ENCODE measurements around the gene PDE7B.

PDE7B gene

DNA sequence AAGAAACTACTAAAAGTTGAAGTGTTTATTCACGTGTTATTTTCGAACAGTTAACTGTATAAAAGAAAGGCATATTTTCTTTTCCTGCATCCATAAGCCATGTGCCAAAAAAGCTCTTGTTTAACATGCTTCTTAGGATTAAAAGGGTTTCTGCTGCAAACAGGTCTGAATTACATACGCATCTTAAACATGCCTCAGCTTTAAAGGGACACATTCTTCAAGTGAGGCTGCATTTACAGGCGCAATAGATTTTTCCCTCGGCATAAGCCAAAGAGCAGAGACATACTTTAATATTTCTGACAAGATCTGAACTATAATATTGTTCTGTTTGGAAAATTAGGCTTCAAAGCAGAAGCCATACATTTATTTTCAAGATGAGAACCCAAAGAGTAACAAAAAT is 39.4 kb downstream of the PDE7B start:
- no peak for DNase-seq

DNA sequence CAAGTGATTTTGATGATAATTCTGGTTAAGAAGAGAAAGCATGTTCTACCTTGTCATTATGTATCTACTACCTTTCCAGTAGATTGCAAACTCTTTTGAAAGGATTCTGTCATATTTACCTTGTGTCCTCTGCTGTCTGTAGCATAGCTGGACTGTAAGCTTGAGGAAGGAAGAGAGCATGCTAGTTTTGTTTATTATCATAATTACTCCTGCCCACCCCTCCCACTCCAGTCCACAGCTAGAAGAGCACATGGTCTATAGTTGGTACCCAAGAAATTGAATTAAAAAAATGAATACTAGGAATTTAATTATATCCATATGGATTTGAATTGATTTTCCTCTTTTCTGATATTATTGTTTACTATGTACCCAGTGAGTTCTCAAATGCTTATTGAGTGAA is 40.2 kb downstream of the PDE7B start:
- DNase-seq = no peak

DNA sequence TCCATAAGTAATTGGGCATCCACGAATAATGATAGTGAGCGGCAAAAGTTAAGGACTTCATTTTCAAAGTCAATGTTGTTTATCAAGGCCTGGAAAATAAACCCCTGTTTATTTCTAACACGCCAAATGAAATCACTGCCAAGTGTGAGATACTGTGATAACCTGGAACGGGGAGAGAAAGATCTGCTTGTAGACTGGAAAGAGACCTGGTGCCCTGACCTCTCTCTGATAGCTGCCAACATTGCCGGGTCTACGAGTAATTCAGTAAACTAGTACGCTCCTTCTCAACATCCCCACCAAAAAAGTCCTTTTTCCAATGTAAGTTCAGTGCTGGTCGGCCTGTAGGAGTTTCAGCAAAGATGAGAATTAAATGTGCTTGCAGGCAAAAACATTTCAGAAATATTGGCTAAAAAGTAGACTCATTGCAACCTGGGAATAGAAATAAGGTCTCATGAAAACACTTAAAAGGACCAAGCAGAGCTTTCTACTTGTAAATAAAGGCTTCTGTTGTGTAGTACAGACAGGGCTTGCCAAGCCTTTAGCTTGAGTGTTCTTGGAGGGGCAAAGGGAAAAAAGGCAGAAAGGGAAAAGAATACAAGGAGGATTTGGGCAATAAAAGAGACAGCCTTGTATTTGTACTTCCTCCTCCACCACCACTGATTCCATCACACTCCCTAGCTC is 43.9 kb downstream of the PDE7B start:
- DNase-seq = no peak

DNA sequence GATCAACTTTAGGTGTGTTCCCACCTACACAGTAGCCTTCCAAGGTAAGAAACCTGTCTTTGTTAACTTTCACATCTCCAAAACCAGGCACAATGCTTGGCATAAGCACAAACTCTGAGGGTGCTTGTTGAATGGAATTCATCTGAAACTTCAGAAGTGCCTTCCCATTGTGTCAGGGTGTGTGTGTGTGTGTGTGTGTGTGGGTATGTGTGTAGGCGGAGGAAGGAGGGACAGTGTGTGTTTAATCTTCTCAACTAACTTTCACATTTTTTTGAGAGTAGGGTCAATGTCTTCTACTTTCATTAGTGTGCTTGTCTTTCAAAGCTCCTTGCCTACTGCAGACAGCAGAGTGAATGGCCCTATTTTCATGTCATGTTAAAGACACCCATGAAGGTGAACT is 45.6 kb downstream of the PDE7B start:
- no peak for DNase-seq

DNA sequence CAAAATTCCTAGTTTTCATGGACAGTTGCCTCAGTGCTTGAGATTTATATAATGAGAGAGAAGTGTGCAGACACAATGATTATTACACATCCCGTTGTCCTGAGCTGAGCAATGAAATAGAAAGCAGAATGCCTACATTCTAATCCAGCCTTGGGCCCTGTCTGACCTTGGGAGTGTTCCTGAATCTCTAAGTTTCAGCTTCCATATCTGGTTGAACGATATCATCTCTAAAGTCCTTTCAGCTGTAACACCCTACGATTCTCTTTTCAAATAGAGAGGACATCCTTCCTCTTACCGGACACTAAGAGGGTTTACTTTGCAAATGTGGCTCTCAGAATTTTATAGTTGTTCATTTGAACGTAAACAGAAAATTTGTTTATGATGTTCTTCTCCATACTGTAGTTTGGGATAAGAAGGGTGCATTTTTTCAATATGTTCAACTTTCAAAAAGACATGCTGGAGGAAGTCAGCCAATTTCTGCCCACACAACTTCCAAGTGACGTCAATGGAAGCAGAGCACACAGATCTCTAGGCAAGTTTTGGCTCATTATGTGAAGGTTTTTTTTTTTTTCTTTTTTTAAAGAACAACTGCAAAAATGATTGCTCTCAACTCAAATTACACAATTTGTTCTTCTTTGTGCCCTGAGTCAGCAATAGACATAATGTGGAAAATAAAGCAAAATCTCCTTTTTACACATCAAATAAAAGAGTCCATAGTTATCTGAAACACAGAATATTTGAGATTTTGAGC is 50.4 kb downstream of the PDE7B start:
- DNase-seq = peak; percentile 46

DNA sequence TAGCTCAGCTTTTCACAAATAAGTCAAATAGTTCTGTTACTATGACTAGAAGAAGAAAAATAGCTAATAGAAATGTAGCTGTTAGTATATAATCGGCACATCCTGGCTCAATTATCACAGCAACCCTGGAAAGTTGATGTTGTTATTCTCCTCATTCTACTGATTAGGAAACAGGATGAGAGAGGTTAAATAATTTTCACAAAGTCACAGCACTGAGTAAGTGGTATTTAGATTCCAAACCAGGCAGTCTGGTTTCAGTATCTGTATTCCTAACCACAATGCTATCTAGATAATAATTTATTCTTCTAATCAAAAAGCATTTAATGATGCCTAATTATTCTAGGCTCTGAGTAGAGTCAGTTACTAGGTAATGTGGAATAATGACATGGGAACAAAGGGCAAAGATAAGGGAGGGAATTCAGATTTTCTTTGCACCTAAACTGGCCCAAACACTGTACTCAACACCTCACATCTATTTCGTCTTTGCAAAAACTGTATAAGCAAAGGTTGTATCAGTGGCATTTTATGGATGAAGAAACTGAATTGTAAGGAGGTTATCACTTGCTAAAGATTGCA is 51.3 kb downstream of the PDE7B start:
- no peak for DNase-seq

DNA sequence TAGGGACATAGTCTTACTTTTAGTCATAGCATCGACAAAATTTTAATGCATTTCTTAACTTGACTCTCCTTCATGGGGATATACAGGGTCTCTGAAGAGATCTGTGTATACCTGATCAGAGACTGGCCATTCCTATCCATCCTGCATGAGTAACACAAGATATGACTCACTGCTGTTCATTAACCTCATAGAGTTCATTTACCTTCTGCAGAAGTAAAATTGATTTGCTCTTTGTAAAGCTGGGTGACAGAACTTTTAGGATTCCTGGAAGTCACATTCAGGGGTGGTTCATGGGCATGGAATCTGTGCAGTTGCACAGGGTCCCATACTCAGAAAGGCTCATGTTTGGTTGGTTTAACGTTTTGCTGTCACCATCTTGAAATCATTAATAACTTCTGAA is 53.2 kb downstream of the PDE7B start:
- DNase-seq = peak; percentile 35

DNA sequence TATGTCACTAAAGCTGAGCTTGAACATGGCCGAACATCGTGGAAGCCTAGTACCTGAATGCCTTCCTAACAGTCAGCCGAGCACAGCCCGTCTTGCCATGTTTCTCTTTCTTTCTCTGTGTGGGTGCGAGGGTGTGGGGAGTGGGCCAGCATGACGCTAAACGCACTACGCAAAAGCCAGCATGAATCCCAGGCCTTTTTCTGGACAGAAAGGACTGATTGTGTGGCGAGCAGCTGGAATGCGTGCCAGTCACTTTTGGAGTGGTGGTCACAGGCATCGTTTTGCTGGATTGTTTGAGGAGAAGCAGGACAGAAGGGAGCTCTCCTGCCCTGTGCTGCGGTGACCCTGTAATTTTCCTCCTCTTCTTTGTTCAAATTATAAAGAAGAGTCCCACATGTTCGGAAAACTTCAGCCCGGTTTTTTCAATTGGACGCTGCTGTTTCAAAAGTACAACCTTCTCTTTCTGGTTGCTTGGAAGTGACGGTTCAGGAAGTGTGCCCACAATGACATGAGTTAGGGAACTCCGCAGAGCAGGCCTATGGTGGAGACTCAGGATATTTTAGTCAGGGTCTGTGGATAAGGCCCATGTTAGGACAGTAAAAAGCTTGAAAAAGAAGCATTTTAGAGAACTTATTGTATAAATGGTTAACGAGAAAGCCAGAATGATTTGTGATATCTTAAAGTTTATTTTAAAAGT is 54.3 kb downstream of the PDE7B start:
- DNase-seq = no peak

DNA sequence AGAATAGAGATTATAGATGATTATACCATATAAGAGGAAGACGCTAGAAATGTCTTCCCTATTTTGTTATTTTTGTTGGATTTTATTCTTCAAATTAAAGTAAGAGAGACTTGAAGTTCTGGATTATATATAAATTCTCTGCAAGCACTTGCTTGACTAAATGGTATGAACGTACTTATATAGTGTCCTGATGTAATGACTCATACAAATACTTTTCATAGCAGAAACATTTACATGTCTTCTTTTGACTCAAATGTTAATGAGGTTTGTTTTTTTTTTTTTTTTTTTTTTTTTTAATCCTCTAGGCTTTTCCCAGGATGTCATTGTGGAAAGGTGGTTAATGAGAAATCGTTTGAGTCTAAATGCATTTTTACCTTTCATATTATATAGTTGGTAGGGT is 55.0 kb downstream of the PDE7B start:
- peak; percentile 82 for DNase-seq

DNA sequence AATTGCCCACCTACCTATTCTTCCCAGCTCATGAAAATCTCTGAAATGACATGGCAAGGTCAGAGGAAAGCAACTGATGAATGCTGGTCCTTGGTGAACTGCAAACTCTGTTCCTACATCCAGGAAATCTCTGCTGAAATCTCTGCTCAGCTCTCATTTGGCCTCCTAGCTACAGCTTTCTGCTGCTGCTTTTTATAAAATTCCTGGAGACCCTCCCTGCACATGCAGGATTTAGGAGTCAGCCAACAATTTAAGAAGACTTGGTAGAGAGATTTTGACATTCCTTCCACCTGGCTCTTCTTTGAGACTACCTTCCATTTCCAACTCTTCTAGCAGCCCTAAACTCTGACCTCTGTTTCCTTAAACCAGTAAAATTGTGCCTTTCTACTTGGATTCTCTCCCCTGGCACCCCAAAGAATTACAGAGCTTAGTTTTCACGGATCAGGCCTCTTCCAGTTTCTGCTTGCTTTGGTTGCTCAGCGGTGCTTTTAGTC is 55.5 kb downstream of the PDE7B start:
- no peak for DNase-seq

DNA sequence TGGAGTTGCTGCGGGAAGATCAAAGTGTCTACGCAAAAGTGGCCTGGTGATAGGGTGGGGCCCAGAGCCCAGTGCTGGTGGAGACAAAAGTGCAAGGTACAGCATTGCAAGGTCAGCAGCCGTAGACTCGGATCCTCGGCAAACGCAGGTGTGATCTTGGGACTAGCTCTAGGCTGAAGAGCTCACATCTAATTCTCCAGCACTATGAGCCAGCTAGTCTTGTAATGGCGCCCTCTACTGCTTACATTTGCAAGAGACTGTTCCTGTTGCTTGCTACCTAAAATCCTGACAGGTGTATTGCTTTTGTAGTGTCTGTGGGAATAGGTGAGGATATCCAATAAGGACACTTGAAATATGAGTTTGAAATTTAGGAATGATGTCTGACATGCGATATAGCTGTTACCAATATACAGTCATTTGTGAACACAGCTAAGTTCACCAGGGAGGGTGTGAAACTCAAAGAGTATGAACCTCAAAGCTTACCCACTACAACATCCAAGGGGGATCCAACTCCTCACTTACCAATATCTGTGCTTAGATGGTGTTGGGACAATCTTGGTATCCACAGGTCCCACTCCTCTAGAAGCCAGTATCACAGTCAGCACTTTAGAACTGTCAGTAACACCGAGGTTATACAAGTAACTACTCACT is 58.4 kb downstream of the PDE7B start:
- DNase-seq = no peak

DNA sequence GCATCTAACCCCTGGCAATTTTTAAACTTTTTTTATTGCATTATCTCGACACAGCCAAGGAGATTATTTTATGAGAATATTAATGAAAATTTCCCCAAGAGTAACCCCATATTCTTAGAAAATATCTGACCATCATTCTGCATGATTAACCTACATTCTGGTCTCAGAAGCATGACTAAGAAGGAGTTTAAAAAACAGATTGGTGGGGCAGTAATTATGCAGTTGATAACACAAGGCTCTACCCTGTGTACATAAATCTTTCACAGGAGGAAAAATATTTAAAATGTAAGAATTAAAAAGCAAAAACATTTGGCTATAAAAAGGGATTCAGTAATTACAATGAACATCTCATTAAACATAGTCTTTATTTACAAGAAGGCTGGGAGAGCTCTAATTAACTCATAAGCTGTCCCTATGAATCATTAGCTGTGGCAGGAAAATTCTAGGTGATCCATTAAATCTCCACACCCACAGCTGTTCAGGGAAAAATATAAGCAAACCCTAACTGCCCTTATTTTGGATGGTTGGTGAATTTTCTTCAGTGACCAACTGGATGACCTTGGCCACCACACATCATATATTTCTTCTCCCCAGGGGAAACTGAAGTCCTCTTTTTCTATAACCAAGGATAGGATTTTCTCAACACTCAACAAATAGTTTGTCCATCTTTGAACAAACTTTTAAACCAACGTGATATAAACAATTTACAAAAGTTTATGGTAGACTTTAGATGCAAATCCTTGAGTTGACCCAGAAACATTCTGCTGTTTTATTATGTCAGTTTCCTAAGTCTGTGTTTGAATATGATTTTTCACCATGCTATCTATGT is 59.5 kb downstream of the PDE7B start:
- no peak for DNase-seq

DNA sequence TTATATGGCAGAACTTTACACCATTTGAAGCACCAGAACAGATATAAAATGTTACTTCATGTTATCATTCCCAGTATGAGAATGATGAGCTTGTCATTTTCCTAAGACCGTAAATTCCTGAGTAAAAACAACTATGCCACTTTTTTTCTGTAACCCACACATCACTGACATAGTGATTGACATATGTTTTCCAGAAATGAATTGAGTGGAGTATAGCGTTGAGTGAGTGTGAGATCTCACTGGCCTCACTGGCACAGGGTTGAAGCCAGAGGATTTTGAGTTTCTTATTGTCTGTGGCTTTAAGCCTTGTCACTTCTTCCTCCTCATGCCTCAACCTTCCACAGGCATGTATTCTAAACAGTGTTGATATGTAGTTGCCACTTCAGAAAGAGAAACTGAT is 62.3 kb downstream of the PDE7B start:
- no peak for DNase-seq

DNA sequence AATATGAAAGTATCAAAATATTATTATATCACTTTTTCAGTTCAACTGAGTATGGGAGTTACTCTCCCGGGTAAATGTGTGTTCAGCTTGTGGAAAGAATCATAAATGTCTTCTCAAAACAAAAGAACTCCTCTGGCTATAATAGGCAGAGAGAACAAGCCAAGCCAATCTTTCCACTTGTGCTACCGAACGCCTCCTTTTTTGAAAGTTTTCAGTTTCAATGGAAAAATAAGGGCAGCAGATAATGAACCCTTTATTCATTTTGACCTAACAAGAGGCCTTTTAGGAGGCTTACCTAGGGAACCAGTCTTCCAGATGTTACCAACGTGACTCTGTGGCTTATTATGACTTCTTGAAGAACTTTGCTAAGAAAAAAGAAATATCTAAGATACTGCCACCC is 67.5 kb downstream of the PDE7B start:
- no peak for DNase-seq

DNA sequence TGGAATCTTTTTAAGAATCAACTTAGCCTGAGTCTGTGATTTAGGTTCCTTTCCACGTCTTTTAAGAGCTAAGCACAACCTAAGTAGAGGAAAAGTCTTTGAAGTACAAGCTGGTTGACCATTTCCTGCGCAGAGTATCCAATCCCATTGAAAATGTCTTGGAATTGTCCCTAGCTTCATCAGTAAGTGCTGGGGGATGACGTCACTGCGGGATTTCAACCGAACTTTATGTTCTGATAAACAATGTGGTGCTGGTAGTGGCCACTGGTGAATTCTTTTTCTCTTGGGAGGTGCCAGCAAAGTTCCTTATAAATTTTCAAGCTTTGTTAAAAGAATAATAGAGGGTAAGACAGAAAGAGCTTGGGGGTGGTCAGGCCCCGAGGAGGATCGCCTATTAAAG is 69.2 kb downstream of the PDE7B start:
- no peak for DNase-seq

DNA sequence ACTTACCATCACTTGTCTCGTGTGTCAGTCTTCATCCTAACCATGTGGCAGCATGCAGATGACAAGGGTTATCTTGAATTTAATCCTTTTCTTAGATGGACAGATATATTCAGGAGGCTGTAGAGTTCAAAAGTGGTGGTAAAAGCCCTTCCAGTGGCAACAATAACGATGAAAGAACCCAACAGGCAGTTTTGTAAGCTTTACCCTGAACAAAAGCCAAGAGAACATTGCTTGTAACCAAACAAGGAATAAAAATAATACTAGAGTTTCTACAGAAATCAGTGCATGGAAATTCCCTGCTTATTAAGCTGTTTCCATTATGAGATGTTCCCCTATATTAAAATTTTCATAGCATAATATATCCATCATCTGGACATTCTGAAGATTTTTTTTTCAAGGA is 69.7 kb downstream of the PDE7B start:
- no peak for DNase-seq

DNA sequence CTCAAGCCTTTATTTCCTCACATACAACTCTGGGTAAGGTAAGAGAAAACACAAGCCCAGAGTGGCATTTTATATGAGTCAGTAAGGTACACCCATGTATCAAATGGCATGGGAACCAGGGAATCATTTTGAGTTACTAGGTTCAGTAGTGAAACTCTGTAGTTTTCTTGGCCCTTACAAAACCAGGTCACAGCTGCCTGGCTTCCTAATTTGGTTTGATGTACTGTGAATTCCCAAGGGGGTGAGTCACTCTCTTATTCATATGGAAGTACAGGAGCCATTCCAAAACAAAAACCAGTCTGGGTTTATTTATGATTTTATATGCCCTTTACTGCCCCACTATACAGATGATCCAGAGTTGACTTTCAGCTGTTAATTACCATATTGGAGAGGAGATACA is 70.7 kb downstream of the PDE7B start:
- peak; percentile 97 for DNase-seq

DNA sequence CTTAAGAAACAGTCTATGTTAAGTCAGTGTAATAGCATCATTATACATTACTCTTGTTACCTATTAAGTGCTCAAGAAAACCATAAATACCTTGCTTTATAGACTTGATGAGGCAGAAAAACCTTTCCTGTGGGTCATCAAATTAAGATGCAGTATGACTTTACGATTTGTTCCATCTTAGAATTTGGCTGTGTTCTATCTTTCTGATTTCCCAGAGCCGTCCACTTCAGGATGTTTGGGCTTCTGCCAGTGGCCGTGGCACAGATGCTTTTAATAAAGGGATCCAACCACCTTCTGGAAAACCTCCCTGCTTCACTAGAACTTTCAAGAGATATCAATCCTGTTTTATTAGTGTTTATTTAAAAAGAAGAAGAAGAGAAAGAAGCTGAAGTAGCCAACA is 71.2 kb downstream of the PDE7B start:
- DNase-seq = peak; percentile 58

DNA sequence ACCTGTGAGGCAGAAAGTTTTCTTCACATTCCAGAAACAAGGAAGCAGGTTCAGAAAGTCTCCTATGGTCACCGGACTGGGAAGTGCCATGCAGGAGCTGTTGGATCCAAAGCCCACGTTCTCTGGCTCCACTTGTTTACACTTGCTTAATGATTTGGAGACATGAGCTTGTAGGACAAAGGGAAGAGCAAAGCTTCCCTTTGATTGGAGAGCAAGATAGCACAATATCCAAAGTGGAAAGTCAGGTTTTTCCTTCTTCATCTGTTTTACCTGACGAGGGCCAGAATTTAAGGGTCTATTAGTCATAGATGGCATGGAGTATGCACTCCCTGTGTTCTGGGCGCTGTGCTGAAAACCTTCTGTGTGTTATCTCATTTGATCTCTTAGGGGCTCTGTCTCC is 81.2 kb downstream of the PDE7B start:
- DNase-seq = no peak

DNA sequence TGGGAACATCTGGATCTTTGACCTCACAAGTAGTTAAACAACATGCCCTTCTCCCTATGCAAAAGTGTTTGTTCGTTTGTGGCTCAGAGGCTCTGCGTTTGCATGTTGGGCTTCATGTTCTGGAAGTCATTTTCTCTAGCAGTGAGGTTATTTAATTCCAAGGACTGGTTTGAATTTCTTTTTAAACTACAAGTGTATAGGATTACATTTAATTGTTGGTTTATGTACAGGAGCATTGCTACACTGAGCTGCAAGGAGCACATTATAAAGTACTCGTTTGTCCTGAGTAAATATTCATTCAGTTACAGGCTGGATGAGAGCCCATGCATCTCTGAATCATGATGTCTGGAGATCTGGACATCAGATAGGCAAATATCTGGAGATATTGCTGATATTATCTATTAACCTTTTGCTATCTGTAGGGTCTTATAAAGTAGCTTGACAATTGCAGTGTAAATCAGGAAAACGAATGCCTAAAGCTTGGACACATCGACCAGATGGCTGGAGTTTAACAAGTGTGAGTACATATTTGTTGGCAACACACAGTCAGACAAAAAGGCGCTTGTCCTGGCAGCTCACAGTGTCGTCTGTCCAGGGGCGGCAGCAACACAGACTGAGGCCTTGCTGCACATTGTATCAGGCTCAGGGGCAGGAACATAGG is 84.6 kb downstream of the PDE7B start:
- peak; percentile 74 for DNase-seq

DNA sequence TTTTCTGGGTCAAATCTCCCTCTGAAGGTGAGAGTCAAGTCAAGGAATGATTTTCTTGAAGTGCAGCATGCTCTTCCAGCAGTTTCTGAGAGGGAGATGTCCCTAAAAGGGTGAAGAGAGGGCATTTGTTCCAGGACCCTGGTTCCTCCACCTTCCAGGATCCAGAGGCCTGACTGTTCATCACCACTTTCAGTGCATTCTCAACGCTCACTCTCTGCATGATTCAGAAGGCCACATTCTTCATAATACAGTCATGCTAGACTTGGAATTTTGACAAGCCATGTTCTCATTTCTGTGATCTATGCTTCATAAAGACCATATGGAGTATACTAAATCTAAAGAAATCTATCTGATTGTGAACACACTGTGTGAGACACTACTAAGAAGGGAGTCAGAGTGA is 85.1 kb downstream of the PDE7B start:
- peak; percentile 99 for DNase-seq

All from fibroblast of skin of back (primary cell).